ENCODE results near the gene LIPC.

Gene LIPC

DNA sequence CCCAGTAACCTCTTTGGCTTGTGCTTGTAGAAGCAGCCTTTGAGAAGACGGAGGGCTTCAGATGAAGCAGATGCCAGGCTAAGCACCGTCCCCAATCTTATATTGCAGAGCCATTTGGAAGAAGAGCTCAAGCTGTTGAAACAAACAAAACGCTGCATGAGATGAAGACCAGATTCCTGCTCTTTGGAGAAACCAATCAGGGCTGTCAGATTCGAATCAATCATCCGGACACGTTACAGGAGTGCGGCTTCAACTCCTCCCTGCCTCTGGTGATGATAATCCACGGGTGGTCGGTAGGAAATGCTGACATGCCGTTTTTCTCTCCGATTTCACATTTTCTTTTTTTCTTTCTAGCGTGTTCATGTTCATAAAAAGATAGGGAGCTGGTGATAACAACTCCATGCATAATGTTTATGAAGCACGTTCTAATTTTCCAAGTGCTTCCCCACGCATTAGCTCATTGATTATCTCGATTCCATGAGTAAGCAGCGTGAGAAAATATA is 106.5 kb downstream of the LIPC start:
- no peak for DNase-seq (ENCODE audit: low read depth)

GRCh38 chr15:58538901-58539300 is 107.1 kb downstream of the LIPC start:
- no peak for DNase-seq (ENCODE audit: low read depth)

- no peak for DNase-seq (ENCODE audit: low read depth)
These were observed 107.8 kb downstream of the LIPC start for GRCh38 chr15:58539548-58539947.

- no peak for DNase-seq (ENCODE audit: low read depth)
These were observed 109.8 kb downstream of the LIPC start for GRCh38 chr15:58541410-58542087.

GRCh38 chr15:58543664-58544335 is 112.0 kb downstream of the LIPC start:
- DNase-seq (ENCODE audit: low read depth) = no peak

DNA sequence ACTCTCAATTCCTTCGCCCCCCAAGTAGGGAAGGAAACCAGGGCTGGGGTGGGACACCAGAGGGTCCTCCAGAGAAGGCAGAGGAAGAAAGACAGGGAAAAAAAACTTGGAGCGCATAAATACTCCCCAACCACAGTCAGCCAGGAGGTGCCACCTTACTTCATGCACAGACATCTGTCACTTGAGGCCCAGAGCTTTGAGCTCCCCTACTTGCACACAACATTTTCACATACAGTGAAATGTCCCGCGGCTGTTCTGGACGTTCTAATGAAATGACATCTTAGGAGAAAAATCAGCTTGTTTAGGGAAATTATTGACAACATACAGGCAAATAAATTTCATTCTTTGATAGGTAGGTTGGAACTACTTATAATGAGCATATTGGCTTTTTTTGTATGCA is 113.0 kb downstream of the LIPC start:
- DNase-seq (ENCODE audit: low read depth) = no peak

DNA sequence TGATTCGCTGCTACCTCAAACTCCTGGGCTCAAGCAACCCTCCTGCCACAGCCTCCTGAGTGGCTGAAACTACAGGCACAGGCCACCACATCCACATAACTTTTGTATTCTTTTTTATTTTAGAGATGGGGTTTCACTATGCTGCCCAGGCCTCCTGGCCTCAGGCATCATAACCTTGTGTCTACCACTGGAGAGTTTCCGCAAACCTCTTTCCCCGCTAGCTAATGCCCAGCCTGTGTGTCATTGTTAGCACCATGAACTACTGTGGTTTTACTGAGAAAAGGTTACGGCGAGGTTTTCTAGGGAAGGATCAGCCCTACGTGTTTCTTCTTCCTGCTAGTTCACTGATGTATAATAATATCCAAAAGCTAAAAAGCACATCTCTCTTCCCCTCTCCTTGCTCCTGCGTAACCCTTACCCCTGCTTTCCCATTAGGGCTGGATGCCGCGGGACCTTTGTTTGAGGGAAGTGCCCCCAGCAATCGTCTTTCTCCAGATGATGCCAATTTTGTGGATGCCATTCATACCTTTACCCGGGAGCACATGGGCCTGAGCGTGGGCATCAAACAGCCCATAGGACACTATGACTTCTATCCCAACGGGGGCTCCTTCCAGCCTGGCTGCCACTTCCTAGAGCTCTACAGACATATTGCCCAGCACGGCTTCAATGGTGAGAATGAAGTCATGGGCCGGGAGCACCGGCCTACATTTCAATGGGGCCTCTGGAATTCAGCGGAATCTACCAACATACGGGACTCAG is 113.7 kb downstream of the LIPC start:
- DNase-seq (ENCODE audit: low read depth) = no peak

DNA sequence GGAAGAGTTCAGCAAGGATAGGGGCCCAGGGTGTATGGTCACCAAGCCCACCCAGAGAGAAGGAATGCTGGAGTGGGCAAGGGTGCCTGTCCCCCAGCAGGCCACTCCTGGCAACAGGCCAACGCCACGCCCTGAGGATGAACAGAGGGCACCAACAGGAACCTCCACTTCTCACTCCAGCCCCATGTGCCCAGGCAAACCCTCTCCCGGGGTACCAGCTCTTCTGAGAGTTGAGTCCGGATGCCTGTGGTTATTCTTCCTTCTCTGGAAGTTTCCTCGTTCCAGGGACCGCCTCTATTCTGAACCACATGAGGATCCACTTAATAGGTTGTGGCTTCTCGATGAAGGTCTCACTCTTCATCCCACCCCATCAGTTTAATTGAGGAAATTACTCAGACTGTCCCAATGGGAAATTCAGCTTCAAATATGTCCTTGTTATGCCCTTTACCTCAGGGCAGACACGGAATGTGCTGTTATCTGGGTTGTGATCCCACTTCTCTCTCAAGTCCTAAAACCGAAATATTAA is 114.3 kb downstream of the LIPC start:
- DNase-seq (ENCODE audit: low read depth) = no peak

- no peak for DNase-seq (ENCODE audit: low read depth)
These were observed 115.1 kb downstream of the LIPC start for GRCh38 chr15:58546635-58547627.

GRCh38 chr15:58547628-58548307 is 116.0 kb downstream of the LIPC start:
- DNase-seq (ENCODE audit: low read depth) = no peak

DNA sequence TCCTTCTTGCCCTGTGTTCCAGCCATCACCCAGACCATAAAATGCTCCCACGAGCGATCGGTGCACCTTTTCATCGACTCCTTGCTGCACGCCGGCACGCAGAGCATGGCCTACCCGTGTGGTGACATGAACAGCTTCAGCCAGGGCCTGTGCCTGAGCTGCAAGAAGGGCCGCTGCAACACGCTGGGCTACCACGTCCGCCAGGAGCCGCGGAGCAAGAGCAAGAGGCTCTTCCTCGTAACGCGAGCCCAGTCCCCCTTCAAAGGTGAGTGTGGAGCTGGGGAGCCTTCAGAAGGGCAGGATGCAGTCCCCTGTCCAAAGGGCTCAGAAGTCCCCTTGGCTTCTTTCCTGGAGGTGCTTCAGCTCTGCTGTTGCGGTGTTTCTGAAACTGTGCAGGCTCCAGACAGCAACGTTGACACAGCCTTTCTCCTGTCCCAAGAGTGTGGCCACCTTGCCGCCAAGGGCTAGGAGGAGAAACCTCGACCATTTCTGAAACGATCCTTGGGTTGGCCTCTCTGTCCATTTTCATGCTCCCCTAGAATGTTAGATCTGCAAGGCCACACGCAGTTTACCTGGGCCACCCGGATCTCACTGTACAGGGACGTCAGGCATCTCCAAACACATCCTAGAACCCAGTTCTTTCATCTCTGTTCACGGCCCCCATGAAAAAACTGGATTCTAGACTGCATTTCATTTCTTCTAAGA is 116.7 kb downstream of the LIPC start:
- no peak for DNase-seq (ENCODE audit: low read depth)

DNA sequence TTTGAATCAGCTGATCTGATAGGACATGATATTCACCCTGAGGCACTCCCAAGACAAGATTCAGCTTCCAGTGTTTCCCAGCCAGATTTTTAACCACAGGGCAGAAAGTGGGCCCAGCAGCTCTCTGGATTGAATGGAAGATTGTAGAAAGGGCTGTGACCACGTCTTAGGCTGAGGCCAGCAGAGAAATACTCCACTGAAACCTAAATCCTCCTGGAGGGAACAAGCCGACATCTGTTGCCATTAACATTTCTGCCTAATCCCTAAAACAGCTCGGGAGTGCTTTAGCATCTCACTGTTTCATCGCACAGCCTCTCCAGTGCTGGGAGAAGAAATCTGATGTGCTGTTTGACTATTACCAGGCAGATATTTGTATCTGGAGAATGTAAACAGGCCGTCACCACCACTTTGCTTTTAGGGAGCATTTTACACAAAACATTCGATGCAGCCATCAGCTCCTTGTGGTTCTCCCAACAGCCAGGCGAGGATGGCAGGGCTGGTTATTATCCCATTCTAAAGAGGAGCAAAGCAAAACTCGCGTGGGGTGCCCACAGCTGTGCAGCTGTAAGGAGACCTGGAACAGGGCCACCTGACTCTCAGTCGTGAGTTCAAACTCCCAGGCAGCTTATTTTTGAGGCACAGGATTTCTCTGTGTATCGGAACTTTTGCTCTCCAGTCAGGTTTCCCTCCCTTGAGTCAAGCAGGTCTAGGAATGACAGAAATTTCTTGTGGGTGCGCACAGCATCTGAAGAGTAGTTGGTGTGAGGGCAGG is 117.4 kb downstream of the LIPC start:
- no peak for DNase-seq (ENCODE audit: low read depth)

GRCh38 chr15:58549785-58550074 is 117.9 kb downstream of the LIPC start:
- DNase-seq (ENCODE audit: low read depth) = no peak

GRCh38 chr15:58551084-58551763 is 119.4 kb downstream of the LIPC start:
- no peak for DNase-seq (ENCODE audit: low read depth)

- no peak for DNase-seq (ENCODE audit: low read depth)
These were observed 120.1 kb downstream of the LIPC start for GRCh38 chr15:58551764-58552504.

DNA sequence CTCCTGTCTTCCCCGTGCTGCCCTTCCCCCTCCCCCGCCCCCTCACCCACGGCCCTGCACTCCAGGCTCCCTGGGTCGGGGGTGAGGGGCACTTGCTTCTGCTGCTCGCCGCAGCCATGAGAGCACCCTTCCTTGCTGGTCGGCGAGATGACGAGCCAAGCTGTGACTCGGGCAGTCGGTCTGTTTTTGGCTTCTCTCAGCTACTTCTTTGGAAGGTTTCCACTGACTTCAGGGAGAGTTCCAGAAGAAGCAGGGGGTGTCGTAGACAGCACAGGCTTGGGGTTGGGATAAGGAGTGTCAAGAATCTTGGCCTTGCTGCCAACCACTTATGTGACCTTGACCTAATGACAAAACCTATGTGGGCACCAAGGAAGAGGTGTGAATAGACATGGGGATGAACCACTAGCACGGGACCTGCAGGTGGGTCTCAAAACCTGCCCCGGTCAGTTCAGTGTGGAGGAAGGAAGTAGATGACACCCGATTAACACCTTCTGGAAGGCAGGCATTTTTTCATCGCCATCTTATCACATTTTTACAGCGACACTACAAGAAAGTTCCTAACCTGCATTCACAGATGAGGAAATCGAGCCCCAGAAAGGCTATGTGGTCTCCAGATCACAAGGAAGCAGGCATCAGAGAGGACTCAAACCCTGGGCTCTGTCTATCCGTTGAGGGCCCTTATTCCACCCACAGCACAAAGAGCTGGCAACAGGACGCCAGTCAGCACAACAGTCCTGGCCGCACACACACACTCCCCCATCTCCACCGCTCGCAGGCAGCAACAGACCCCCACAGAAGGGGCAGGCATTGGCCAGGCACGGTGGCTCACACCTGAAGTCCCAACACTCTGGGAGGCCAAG is 120.9 kb downstream of the LIPC start:
- DNase-seq (ENCODE audit: low read depth) = no peak

- no peak for DNase-seq (ENCODE audit: low read depth)
These were observed 121.7 kb downstream of the LIPC start for GRCh38 chr15:58553365-58553918.
